Skeletal muscle cell (primary cell): ENCODE results near the gene ZNF555.
"Not testable (repeated sequence)": the region's sequence is repeated elsewhere in the genome, so short reads cannot be mapped to it uniquely, and the experiment has no call there.

Experiments used
- DNase-seq: peaks from one replicate; pipeline ENCODE4 v3.0.0-alpha.2; 2010; ENCODE audit warnings: low read depth
- H3K4me3 ChIP-seq: 2 replicates; pipeline ENCODE4 v1.5.1; 2011; ENCODE audit warnings: low read depth, mild to moderate bottlenecking, control low read depth, low read length, moderate library complexity

The ZNF555 gene

GRCh38 chr19:2806736-2807378 lies 34.4 kb upstream of the ZNF555 start:
- no peak overlapping the region for H3K4me3 ChIP-seq
- no peak for DNase-seq

DNA sequence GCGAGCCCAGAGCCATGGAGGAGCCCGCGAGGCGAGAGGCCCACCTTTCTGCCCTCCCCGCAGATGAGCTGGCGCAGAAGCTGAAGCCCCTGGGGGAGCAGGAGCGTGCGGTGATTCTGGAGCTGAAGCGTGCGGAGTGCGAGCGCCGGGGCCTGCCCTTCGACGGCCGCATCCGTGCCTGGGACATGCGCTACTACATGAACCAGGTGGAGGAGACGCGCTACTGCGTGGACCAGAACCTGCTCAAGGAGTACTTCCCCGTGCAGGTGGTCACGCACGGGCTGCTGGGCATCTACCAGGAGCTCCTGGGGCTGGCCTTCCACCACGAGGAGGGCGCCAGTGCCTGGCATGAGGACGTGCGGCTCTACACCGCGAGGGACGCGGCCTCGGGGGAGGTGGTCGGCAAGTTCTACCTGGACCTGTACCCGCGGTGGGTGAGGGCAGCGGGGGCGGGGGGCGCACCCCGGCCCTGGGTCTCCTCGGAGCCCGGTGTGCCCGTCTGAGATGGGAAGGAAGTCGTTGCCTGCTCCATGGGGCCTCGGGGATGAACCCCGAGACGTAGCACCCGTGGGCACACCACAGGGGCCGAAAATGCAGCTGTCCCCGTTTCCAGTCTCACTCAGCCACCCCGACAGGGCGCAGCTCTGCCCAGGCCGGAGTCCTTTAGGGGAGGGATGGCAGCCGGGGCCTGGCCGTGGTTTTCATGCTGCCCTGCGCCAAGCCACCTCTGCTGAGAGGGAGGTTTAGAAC lies 33.7 kb upstream of the ZNF555 start:
- H3K4me3 ChIP-seq = no peak overlapping the region
- no peak for DNase-seq

DNA sequence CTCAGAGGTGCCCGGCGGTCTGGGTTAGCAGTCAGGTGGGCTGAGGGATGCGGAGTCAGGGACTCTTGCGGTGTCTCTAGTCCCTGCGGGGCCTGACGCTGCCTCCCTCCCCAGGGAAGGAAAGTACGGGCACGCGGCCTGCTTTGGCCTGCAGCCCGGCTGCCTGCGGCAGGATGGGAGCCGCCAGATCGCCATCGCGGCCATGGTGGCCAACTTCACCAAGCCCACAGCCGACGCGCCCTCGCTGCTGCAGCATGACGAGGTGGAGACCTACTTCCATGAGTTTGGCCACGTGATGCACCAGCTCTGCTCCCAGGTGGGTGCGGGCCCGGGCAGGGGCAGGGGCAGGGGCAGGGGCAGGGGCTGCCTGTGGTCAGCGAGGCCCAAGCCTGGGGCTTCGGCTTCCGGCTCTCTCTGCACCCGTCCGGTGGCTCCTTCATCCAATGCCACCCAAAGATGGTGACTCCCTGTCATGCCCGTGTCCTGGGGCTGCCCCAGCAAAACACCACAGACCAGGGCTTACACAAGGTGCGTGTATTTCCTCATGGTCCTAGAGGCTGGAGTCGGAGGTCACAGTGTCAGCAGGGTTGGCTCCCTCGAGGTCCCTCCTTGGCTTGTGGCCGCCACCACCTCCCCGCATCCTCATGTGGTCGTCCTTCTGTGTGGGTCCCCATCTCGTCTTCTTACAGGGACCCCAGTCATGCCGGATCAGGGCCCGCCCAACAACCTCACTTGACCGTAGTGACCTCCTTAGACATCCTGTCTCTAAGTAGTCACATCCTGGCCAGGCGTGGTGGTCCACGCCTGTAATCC lies 32.9 kb upstream of the ZNF555 start:
- DNase-seq = no peak
- H3K4me3 ChIP-seq = no peak overlapping the region

DNA sequence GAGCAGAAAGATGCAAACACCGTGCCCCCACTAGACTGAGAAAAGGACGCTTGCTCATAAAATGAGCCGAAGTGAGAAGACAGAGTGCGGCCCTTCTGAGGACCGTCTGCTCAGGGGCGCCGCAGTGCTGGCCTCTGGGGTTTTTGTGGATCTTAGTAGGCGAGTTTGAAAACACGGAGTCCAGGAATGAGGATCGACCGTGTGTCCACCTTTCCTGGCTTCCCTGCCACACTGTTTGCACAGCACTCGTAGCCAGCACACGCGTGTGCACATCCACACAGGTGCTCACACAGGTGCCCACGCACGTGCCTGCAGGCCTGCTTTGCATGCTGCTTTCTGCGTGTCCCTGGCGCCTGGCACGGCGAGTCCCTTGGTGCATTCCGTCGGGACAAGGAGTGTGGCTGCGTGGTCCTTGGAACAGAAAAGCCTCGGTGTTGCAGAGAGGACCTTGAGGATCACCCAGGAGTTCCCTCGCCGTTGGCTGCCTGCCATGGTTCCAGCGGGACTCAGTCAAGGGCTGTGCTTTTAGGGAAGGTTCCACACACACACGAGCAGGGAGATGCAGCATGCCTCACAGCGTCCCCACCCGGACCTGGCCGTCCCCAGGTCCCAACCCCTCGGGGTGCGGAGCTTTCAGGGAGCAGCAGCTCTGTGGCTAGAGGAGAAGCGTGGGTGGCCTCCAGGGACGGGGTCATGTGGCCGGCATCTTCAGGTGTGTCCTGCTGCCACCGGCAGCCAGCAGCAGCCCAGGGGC lies 31.7 kb upstream of the ZNF555 start:
- H3K4me3 ChIP-seq = no peak overlapping the region
- DNase-seq = no peak

DNA sequence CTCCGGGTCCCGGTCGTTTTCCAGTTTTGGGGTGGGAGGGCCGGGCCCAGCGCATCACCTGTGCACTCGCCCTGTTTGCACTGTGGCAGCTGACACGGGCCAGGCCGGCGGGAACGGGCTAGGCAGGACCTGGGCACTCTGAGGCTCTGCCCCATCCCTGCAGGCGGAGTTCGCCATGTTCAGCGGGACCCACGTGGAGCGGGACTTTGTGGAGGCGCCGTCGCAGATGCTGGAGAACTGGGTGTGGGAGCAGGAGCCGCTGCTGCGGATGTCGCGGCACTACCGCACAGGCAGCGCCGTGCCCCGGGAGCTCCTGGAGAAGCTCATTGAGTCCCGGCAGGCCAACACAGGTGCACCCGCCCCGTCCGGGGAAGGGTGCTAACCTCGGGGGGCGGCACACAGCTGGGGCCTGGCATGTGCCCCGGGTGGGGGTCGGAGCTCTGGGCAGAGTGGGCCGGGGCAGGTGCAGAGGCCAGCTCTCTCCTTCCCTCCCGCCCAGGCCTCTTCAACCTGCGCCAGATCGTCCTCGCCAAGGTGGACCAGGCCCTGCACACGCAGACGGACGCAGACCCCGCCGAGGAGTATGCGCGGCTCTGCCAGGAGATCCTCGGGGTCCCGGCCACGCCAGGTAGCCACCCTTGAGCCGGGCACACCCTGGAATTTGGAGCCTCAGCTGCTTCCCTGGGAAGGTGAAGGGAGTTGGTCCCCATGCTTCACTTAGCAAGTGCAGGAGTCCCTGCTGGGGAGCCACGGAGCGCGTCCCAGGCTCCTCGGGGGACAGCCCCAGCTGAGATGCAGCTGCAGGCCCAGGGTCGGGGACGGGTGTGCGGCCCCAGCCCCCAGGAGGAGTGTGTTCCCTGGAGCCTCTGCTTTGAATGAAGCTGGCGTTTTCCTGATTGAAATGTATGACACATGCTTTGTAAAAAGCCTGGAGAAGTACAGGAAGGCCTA lies 30.9 kb upstream of the ZNF555 start:
- no peak overlapping the region for H3K4me3 ChIP-seq
- no peak for DNase-seq

DNA sequence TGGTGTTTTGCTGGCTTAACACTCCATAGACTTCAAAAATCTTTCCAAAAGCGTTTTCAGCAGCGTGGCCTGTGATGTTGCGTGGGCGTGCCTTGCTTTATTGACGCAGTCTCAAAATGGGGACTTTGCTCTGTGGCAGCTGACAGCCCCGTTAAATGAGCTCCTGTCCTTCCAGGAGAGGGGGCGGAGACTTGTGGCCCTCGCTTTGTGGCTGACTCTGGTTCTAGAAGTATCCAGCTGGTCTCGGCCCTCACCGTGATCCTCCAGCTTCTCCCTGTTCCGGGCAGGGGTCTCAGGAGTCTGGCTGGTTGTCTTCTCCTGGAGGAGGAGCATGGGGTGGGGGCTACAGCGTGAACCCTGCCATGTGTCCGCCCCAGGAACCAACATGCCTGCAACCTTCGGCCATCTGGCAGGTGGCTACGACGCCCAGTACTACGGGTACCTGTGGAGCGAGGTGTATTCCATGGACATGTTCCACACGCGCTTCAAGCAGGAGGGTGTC lies 30.0 kb upstream of the ZNF555 start:
- no peak overlapping the region for H3K4me3 ChIP-seq
- no peak for DNase-seq

GRCh38 chr19:2811735-2812413 lies 29.4 kb upstream of the ZNF555 start:
- no peak overlapping the region for H3K4me3 ChIP-seq
- no peak for DNase-seq

GRCh38 chr19:2812414-2813234 lies 28.7 kb upstream of the ZNF555 start:
- no peak for DNase-seq
- H3K4me3 ChIP-seq = no peak overlapping the region

DNA sequence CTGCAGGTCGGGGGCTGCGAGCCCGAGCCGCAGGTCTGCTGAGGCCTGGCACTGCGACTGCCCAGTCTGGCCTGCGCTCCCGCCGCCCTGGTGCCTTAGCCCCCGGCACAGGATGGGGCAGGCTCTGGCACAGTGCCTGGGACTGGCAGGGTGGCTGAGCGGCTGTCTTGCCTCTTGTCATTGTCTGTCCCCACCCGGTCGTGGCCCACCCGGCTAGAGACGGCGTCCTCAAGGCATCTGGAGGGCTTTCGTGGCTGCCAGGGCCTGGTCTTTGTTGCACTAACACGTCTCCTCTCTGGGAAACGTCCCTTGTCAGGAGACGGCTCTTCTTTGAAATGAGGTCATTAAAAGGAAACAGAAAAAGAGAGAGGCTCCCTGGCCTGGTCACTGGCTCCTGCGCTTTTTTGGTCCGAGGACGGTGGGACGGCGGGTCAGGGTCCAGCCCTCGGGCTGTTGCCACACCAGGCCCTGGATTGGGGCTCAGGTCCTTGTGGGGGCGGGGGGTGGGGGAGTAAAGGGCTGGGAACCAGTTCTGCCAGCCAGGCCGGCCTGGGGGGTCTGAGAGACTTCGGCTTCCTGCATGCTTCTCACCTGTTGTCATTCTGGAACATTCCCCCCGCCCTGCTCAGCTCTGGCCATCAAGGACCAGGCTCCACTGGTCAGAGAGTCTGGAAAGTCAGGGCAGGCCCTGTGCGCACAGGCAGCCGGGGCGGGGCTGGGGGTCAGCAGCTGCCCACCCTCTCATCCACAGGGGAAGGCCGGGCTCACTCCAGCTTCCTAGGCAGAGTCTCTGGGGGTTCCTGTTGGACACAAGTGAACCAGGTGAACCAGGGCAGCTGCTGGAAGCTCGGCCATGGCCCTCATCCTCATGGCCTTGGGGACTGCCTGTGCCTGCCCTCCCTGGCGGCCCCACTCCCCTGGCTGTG lies 27.8 kb upstream of the ZNF555 start:
- no peak overlapping the region for H3K4me3 ChIP-seq
- DNase-seq = no peak

- H3K4me3 ChIP-seq = no peak overlapping the region
- no peak for DNase-seq
These were observed 26.8 kb upstream of the ZNF555 start for GRCh38 chr19:2814426-2814825.

- DNase-seq = no peak
- no peak overlapping the region for H3K4me3 ChIP-seq
These were observed 26.1 kb upstream of the ZNF555 start for GRCh38 chr19:2815191-2815614.

GRCh38 chr19:2815923-2816322 lies 25.4 kb upstream of the ZNF555 start:
- no peak overlapping the region for H3K4me3 ChIP-seq
- DNase-seq = no peak

DNA sequence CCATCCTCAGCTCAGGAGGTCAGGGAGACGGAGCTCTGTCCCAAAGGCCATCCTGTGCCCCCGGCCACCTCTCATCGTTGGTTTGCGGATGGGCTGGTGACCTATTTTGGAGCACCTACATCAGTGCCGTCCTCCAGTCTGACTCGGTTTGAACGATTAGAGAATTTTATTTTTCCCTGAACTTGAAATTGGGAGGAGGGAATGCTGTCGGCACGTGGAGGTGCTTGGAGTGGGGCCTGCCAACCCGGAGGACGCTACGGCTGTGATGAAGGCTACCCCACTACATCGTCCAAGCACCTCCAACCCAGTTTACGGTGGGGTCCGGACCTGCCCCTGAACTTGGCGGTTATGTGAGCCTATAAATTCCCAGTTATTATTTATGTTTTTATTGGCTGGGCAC lies 24.6 kb upstream of the ZNF555 start:
- no peak for DNase-seq
- no peak overlapping the region for H3K4me3 ChIP-seq

GRCh38 chr19:2817237-2817829 lies 23.9 kb upstream of the ZNF555 start:
- DNase-seq, H3K4me3 ChIP-seq: not testable (repeated sequence)

- peak within 1 kb of the TSS; percentile 82 for H3K4me3 ChIP-seq
- DNase-seq = peak; percentile 81
These were observed 21.6 kb upstream of the ZNF555 start, which contains the start of gene ZNF554 for GRCh38 chr19:2819540-2820111. Gene ZNF554, plus strand, starts transcription at chr19:2819868. Its CDS starts 204 bp downstream, at chr19:2820072.
